Endodermal cell (in vitro differentiated cells): Measurements from ENCODE around the gene MAP4K2. TPM values are rescaled to one million over a fixed set of nuclear protein-coding genes. Genes with fewer than 3 reads are reported as not detected.

ENCODE experiments used
- DNase-seq: peaks from one replicate; pipeline ENCODE4 v3.0.0-alpha.2; 2017
- H3K27ac ChIP-seq: 2 replicates; pipeline ENCODE4 v1.5.1; 2013; ENCODE audit warnings: mild to moderate bottlenecking, low read depth, low read length, moderate library complexity
- H3K27me3 ChIP-seq: 2 replicates; pipeline ENCODE4 v1.6.1; 2013; ENCODE audit warnings: mild to moderate bottlenecking, low read length, moderate library complexity; ENCODE audit not compliant: insufficient read depth, control insufficient read depth, poor library complexity, severe bottlenecking
- H3K36me3 ChIP-seq: 2 replicates; pipeline ENCODE4 v1.7.0; 2013; ENCODE audit warnings: mild to moderate bottlenecking, low read length, moderate library complexity; ENCODE audit not compliant: control insufficient read depth, insufficient read depth
- H3K4me1 ChIP-seq: one replicate; pipeline ENCODE4 v1.7.0; 2013; ENCODE audit warnings: low read length; ENCODE audit not compliant: control insufficient read depth, insufficient read depth
- H3K4me3 ChIP-seq: 2 replicates; pipeline ENCODE4 v1.5.1; 2013; ENCODE audit warnings: mild to moderate bottlenecking, low read length, moderate library complexity
- H3K9ac ChIP-seq: 2 replicates; pipeline ENCODE4 v1.6.1; 2013; ENCODE audit warnings: mild to moderate bottlenecking, low read length, moderate library complexity; ENCODE audit not compliant: poor library complexity, severe bottlenecking; ENCODE audit errors: extremely low read depth
- H3K9me3 ChIP-seq: 2 replicates; pipeline ENCODE4 v1.6.1; 2013; ENCODE audit warnings: mild to moderate bottlenecking, low read length, moderate library complexity; ENCODE audit not compliant: control insufficient read depth
- H3K27ac Mint-ChIP-seq: 2 replicates; pipeline ENCODE4 v1.8.0; 2020; ENCODE audit warnings: mixed read lengths
- H3K27me3 Mint-ChIP-seq: 2 replicates; pipeline ENCODE4 v1.8.0; 2021; ENCODE audit warnings: mild to moderate bottlenecking, mixed read lengths; ENCODE audit not compliant: insufficient read depth
- H3K36me3 Mint-ChIP-seq: 2 replicates; pipeline ENCODE4 v1.8.0; 2020; ENCODE audit warnings: low read depth, mixed read lengths
- H3K4me1 Mint-ChIP-seq: 2 replicates; pipeline ENCODE4 v1.8.0; 2020; ENCODE audit warnings: mixed read lengths
- H3K4me3 Mint-ChIP-seq: 2 replicates; pipeline ENCODE4 v1.8.0; 2020; ENCODE audit warnings: mild to moderate bottlenecking, moderate library complexity, mixed read lengths
- H3K9me3 Mint-ChIP-seq: 2 replicates; pipeline ENCODE4 v1.8.0; 2020; ENCODE audit warnings: mild to moderate bottlenecking, mixed read lengths
- WGBS, 2 experiments: methylation state at CpG; one replicate each; pipeline versions ENCODE4 v1.1.5 to v1.1.7; 2013; ENCODE audit warnings: missing lambda C conversion rate in 2 of 2, mixed read lengths in 1 of 2; ENCODE audit not compliant: insufficient coverage in 1 of 2, insufficient read length in 1 of 2; 5-methylcytosine and 5-hydroxymethylcytosine counted together
- total RNA-seq, 2 donors: library from RNA; stranded (reverse); fragmentation: NEBNext Ultra II Directional in 1 of 2; extraction: Animal tissue kit (Norgen Biotek cat#: 25700) in 1 of 2; gene quantifications; 2 replicates in 1 of 2; 3 replicates in 1 of 2; pipeline ENCODE4 v1.2.1, GENCODE V29; 2021
- TF ChIP-seq, protein P1 (sequence below): fragments of 200-600 bp; sonication (generic); conservative IDR thresholded peaks from 2 replicates; pipeline ENCODE4 v1.5.0; 2021; ENCODE audit warnings: antibody characterized with exemption, mild to moderate bottlenecking

Gene MAP4K2
- total RNA-seq, 2 donors from 2014 or later = 24.7 to 32.4 TPM

DNA sequence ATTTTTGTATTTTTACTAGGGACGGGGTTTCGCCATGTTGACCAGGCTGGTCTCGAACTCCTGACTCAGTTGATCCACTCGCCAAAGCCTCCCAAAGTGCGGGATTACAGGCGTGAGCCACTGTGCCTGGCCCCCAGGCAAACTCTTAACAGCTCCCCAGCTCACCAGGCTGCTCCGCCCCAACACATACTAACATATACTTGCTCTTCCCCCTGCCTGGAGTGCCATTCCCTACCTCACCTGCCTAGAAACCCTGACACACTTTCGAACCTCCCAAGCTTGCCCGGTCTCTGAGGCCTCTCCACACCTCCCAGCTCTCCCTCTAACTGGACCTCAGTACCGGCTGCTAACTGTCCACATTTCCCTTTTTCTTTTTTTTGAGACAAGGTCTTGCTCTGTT, 8.5 kb downstream of the MAP4K2 start:
- no peak overlapping the region for H3K4me3 ChIP-seq
- H3K4me1 ChIP-seq = no peaks in the 10 kb centered on the region
- 88 to 94% methylated on average over 10 of the region's 10 CpGs for WGBS, 2 experiments
- Mint-ChIP-seq H3K4me3 (no peak overlapping the region), H3K27me3 (no peaks in the 10 kb centered on the region), H3K4me1 (no peaks in the 10 kb centered on the region), H3K27ac (no peak overlapping the region), H3K9me3 (no peaks in the 10 kb centered on the region), H3K36me3 (peaks cover 13% of the 10 kb centered on the region)
- TF ChIP-seq, protein P1, sequence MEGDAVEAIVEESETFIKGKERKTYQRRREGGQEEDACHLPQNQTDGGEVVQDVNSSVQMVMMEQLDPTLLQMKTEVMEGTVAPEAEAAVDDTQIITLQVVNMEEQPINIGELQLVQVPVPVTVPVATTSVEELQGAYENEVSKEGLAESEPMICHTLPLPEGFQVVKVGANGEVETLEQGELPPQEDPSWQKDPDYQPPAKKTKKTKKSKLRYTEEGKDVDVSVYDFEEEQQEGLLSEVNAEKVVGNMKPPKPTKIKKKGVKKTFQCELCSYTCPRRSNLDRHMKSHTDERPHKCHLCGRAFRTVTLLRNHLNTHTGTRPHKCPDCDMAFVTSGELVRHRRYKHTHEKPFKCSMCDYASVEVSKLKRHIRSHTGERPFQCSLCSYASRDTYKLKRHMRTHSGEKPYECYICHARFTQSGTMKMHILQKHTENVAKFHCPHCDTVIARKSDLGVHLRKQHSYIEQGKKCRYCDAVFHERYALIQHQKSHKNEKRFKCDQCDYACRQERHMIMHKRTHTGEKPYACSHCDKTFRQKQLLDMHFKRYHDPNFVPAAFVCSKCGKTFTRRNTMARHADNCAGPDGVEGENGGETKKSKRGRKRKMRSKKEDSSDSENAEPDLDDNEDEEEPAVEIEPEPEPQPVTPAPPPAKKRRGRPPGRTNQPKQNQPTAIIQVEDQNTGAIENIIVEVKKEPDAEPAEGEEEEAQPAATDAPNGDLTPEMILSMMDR = no peak
- no peaks in the 10 kb centered on the region for H3K27me3 ChIP-seq
- no peak overlapping the region for H3K27ac ChIP-seq
- DNase-seq = no peak
- H3K36me3 ChIP-seq = peaks cover 10% of the 10 kb centered on the region
- no peaks in the 10 kb centered on the region for H3K9me3 ChIP-seq
- H3K9ac ChIP-seq = no peak overlapping the region

DNA sequence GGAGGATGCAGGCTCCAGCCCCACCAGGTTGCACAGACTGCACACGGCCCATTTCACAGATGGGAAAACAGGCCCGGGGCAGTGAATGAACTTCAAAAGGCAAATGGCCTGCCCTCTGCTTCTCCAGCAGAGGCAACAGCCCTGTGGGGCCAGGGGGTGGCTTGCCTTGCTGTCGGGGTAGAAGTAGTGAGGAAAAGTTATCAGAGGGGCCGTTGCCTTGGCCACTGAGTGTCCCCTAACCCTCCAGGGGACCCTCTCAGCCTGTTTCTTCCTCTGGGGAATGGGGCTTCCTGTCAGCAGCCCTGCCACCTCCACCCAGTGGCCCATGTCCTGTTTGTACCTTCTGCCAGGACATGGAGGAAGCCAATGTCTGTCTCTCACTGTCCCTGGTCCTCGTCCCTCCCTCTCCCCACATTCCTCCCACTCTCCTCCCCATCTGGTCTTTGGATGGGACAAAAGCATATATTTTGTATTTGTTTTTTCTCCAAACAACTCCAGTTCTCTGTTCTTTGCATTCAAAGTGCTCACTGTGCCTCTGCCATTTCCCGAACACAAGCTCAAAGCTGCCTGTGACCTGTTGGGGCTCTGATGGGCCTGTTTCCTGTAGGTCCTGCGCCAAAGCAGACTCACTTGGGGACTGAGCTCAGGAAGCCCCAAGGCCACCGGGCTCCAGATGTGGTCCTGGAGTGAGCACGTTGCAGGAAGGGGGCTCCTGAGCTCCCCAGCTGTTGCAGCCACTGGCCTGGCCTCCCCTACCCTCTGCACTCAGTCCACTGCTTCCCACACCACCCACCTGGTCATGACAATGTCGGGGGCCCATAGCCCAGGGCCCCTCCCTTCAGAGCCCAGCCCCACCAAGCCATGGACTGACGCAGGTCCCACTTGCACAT, 9.5 kb downstream of the MAP4K2 start:
- peaks cover 13% of the 10 kb centered on the region for H3K36me3 Mint-ChIP-seq

DNA sequence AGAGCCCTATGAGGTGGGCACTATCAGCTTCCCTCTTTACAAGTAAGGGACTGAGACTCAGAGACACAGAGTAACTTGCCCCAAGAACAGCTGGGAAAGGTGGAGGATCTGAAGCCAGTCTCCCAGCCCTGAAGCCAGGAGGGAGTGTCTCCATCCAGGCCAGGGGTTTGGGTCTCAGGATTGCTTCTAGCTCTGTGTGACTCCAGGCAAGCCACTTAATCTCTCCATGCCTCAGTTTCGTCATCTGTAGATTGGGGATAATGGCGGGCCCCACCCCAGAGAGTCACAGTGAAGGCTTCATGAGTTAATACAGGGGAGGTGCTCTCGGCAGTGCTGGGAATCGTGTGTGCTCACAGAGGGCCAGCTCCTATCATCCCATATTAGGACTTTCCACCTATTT, 10.5 kb downstream of the MAP4K2 start:
- Histone ChIP-seq H3K4me1 (no peaks in the 10 kb centered on the region), H3K27me3 (no peaks in the 10 kb centered on the region), H3K4me3 (no peak overlapping the region), H3K9ac (no peak overlapping the region), H3K9me3 (no peaks in the 10 kb centered on the region), H3K36me3 (peaks cover 9% of the 10 kb centered on the region), H3K27ac (no peak overlapping the region)
- Mint-ChIP-seq H3K27ac (no peak overlapping the region), H3K4me1 (no peaks in the 10 kb centered on the region), H3K27me3 (no peaks in the 10 kb centered on the region), H3K9me3 (no peaks in the 10 kb centered on the region), H3K36me3 (peaks cover 13% of the 10 kb centered on the region), H3K4me3 (no peak overlapping the region)
- TF ChIP-seq, protein P1 = no peak
- no peak for DNase-seq
- 92 to 95% methylated on average over 2 to 4 of the region's 4 CpGs for WGBS, 2 experiments

More for the DNA sequence above, 9.5 kb downstream of the MAP4K2 start:
- Mint-ChIP-seq H3K9me3 (no peaks in the 10 kb centered on the region), H3K27me3 (no peaks in the 10 kb centered on the region), H3K27ac (no peak overlapping the region), H3K4me3 (no peak overlapping the region), H3K4me1 (no peaks in the 10 kb centered on the region)
- peaks cover 9% of the 10 kb centered on the region for H3K36me3 ChIP-seq
- TF ChIP-seq, protein P1 = no peak
- DNase-seq = no peak
- H3K9ac ChIP-seq = no peak overlapping the region
- no peaks in the 10 kb centered on the region for H3K9me3 ChIP-seq
- no peaks in the 10 kb centered on the region for H3K4me1 ChIP-seq
- H3K27me3 ChIP-seq = no peaks in the 10 kb centered on the region
- 82 to 88% methylated on average over 3 to 11 of the region's 11 CpGs for WGBS, 2 experiments
- no peak overlapping the region for H3K27ac ChIP-seq
- H3K4me3 ChIP-seq = no peak overlapping the region
